Cortex of kidney (tissue), 1 donor: ENCODE measurements around the gene NR2F1.

Experiments used
- DNase-seq: peaks from one replicate; lab custom pipeline; 2025; lab: John Stamatoyannopoulos, UW

NR2F1 gene

GRCh38 chr5:93604644-93605515 lies 21.9 kb downstream of the NR2F1 start:
- DNase-seq: no peak

GRCh38 chr5:93606382-93606752 lies 23.3 kb downstream of the NR2F1 start:
- no peak for DNase-seq

- no peak for DNase-seq
Observed at GRCh38 chr5:93607367-93608258, 24.6 kb downstream of the NR2F1 start.

- DNase-seq: no peak
Observed at GRCh38 chr5:93608855-93609254, 25.8 kb downstream of the NR2F1 start.

- no peak for DNase-seq
Observed at GRCh38 chr5:93609762-93610161, 26.7 kb downstream of the NR2F1 start.

- DNase-seq: no peak
Observed at GRCh38 chr5:93610581-93611272, 27.7 kb downstream of the NR2F1 start.

GRCh38 chr5:93611273-93611975 lies 28.4 kb downstream of the NR2F1 start:
- DNase-seq: no peak

- no peak for DNase-seq
Observed at GRCh38 chr5:93611976-93612854, 29.2 kb downstream of the NR2F1 start.

- DNase-seq: no peak
Observed at GRCh38 chr5:93612855-93613243, 29.8 kb downstream of the NR2F1 start.

GRCh38 chr5:93616538-93617174 lies 33.6 kb downstream of the NR2F1 start:
- DNase-seq: no peak

- no peak for DNase-seq
Observed at GRCh38 chr5:93620487-93621326, 37.7 kb downstream of the NR2F1 start.

GRCh38 chr5:93621327-93621798 lies 38.3 kb downstream of the NR2F1 start:
- no peak for DNase-seq

GRCh38 chr5:93622240-93622885 lies 39.3 kb downstream of the NR2F1 start:
- DNase-seq: no peak

GRCh38 chr5:93623153-93623552 lies 40.1 kb downstream of the NR2F1 start:
- DNase-seq: no peak

GRCh38 chr5:93626801-93627200 lies 43.8 kb downstream of the NR2F1 start:
- no peak for DNase-seq

- DNase-seq: no peak
Observed at GRCh38 chr5:93632327-93632726, 49.3 kb downstream of the NR2F1 start.

GRCh38 chr5:93635991-93636390 lies 53.0 kb downstream of the NR2F1 start:
- DNase-seq: no peak

GRCh38 chr5:93636837-93637236 lies 53.8 kb downstream of the NR2F1 start:
- no peak for DNase-seq

- no peak for DNase-seq
Observed at GRCh38 chr5:93637697-93638096, 54.7 kb downstream of the NR2F1 start.
